ENCODE data around the gene CCL18.
"Not testable (repeated sequence)": the region's sequence is repeated elsewhere in the genome, so short reads cannot be mapped to it uniquely, and the experiment has no call there.

CCL18 gene

DNA sequence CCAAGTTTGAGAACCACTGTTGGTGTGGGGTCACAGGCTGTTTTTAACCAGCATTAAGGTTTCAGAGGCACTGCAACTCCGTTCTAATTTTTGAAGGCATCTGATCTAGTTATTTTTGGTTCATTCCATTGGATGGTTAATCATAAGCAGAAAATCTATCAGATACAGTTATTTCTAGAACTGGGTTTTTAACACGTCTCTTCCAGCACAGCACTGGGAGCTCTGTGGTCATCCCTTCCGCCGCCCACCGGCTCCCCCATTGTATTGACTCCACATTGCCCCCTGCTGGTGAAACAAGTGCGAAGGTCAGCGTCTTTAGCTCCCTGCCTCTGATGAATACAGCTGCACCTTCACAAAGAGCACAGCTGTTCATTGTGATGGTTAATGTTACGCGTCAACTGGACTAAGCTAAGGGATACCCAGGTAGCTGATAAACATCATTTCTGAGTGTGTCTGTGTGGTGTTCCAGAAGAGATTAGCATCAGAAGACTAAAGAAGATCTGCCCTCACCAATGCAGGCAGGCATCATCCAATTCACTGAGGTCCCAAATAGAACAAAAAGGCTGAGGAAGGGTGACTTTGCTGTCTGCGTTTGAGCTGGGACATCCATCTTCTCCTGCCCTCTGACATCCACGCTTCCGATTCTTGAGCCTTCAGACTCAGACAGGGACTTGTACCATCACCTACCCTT is 8.5 kb downstream of the CCL18 start:
- peak; percentile 64 for DNase-seq (ENCODE audit: low read depth)

DNA sequence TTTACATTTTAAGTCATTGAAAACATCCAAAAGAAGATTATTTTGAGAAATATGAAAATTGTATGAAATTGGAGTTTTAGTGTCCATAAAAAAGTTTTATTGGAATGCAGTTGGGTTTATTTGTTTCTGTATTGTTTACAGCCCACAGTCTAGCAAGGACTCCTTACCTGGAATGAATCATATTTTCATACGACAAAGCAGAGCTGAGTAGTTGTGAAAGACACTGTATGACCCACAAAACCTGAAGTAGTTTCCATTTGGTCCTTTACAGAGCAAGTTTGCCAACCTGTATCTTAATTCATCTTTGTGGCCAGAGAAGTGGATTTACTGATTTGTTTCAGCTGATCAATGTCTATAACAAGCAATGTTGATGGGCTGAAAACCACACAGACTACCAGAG is 10.3 kb downstream of the CCL18 start:
- DNase-seq (ENCODE audit: low read depth), result no peak

DNA sequence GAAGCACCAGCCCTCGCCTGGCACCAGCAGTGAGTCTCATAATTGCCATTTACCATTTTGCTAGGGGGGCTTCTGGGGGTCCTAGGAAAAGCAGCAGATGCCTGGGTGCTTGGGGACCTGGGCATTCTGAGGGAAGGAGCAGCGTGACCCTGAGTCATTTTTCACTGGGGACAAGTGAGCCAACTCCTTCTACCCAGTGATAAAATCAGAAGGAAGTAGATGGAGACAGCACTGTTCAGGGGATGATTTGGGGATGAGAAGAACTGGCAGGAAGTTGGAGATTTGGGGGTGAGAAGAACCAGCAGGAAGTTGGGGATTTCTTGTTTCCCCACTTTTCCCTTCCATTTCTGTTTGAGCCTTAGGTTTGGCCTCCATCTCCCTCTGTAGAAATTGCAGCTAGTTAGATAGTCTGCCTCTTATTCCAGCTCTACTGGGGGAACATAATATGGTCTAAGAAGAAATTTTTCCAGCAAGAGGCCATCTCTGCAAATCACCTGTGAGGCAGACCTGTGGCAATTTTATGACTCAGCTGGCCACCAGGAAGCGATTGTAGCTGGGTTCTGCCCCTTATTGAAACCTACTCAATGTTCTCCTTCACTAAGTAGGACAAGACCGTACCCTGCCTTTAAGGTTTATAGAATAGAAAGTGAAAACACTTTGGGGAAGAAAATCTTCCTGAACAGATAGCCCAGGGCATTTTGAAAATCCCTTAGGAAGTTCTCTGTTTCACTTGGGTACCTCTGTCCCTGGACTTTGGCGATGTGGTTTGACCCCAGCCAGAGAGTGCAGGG is 17.8 kb downstream of the CCL18 start:
- not testable (repeated sequence) for DNase-seq (ENCODE audit: low read depth)

DNA sequence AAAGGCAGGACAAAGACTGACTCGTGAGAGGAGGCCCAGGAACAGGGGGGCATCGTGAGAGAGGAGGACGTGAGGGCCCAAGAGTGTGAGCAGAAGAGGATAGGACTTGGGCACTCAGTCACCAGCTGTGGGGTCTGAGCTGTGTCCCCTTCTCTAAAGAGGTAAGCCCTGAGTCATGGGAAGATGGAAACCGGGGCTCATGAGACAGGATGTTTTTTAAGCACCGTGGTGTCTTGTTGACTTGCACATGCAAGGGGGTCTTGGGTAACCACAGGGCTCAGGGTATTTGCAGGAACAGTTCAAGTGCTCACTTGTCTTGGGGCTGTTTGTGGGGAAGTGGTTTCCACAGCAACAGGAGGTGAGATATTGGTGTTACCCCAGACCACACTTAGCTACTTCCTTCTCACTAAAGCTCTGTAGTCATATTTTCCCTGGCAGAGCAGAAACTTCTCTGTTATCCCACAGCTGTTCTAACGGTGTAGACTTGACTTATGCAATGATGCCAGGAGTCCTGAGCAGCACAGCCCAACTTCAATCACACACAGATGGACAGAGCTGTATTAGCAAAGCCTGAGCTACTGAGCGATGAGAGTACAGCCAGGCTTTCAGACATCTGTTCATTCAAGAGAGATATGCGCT is 18.5 kb downstream of the CCL18 start:
- peak; percentile 53 for DNase-seq (ENCODE audit: low read depth)

DNA sequence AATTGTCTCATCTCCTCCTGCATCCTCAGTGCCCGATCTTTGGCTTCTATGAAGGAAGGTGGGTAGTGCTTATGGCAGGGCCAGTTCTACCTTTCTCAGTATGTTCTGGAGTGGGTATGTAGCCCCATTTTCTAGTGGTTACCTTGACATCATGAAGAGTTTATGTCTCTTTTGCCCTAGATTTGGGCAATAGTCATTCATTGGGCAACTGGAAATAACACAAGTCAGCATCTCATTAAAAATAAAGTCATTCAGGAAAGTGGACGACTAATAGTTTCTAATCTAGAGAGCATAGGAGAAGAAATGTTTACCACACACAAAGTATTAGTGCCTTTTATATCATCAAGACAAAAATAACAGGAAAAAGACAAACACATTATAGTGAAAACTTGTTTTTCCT is 19.6 kb downstream of the CCL18 start:
- DNase-seq (ENCODE audit: low read depth), result not testable (repeated sequence)

DNA sequence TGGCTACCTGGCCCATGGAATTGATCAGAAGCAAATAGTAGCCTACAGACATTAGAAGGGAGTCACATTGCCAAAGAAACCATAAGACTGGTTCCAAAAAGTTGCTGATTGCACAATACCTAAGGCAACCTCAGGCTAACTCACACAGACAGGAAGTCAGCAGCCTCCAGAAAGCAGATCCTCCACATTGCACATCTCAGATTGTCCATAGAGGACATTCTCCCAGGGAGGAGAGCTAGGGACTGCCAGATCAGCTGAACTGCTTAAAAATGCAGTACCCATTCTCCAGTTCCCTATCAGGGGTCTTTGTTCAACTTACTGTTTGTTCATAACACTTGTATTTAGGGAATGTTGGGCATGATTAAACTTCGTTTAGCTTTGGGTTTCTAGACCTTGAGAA is 21.7 kb downstream of the CCL18 start:
- DNase-seq (ENCODE audit: low read depth), result no peak

DNA sequence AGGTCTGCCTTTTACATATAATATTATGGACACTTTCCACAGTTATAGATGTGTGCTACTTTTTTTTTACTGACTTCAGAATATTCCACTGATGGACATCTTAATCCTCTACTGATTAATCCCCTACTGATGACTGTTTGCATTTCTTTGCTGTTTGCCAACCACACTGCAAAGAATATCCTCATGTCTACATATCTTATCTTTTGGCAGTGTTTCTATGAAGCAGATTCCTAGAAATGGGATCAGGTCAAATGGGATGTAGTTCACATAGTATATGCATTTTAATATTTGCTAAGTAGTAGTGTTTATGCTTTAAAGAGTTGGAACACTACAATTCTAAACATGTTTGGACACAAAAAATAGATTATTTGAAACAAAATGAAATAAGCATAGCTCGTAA is 22.7 kb downstream of the CCL18 start:
- no peak for DNase-seq (ENCODE audit: low read depth)

DNA sequence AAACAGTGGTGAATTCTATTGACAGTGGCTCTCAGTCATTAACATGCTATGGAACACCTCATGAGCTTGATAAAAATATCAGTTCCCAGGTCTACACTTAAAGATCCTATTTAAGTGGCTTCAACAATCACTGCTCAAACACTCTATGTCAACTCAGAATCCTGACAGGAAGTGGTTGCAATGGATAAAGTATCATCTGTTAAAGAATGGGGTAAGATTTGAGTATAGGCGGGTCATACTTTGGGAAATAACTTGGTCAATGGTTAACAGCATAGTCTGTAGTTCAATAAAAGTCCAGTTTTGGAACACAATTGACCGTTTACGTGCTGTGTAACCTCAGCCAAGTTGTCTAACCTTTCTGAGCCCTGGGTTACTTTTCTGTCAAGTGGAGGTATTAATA is 23.4 kb downstream of the CCL18 start:
- not testable (repeated sequence) for DNase-seq (ENCODE audit: low read depth)

DNA sequence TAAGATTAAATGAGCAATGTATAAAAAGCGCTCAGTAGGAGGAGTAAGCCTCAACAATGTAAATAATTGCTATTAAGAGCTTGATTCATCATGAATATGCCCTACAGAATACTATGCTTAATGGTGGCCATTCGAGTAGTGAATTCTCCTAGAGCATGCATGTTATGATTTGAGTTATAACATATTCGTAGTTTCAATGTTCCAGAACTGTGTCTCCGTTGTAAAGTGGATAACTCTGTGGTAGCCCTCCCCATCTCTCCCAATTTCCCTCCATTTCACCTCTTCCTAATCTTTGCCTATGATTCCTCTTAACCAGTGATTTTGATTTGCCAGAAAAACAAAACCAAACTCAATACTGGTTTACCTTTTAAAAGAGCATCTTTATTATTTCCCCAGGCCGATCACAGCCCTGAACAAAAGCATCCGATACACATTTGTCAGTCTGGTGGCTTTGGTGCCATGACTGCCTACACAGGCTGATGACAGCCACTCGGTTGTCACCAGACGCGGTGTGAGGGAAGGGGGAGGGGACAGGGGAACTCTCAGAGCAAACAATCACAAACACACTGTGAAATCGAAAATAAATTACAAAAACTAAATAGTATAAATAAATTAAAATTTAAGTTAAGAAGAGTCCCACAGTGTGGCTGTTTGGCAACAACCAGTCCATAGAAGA is 24.0 kb downstream of the CCL18 start:
- DNase-seq (ENCODE audit: low read depth), result not testable (repeated sequence)

DNA sequence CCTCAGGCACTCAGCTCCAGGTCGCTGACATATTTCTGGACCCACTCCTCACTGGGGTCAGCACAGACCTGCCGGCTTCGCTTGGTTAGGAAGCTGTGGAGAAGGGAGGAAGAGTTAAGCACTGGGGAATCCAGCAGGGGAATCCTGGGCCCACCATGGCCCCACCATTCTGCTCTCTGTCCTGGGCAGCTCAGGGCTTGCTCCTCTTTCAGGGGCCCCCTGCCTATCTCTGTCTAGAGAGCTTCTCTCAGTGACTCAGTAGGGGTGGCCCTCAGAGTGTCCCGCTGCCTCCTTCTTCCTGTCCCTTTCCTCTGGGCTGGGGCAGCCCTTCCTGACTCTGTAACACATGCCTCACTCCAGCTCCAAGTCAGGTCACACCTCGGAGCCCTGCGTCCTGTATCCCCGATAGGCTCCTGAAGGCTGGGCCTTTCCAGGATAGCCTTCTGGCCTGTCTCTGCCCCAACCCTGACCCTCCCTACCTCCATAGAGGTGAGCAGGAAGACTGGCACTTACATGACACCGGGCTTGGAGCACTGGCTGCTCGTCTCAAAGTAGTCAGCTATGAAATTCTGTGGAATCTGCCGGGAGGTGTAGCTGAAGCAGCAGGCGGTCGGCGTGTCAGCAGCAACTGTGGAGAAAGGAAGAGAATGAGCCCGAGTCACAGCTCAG is 24.7 kb downstream of the CCL18 start:
- DNase-seq (ENCODE audit: low read depth), result no peak

DNA sequence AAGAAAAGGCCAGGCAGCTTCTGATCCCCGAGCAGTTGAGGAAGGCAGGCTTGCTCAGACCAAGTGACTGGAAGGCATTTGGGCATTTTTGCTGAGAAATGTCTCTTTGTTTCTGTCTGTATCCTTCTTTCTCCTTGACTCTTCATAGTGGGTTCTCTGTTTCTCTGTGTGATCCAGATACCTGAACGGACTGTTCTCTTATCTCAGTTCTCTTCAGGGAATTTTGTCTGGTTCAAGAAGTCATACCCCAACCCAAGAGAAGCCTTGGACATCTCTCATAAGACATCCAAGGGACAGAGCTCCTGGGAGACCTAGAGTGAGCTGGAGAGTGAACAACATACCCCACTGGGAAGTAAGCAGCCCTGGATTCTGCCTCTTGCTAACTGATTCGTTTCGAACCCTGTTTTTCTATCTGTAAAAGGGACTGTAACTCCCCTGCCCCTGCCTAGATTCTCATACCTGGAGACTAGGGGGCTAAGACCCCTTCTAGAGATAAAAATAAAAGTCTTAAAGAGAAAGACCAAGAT is 25.3 kb downstream of the CCL18 start:
- DNase-seq (ENCODE audit: low read depth), result no peak

DNA sequence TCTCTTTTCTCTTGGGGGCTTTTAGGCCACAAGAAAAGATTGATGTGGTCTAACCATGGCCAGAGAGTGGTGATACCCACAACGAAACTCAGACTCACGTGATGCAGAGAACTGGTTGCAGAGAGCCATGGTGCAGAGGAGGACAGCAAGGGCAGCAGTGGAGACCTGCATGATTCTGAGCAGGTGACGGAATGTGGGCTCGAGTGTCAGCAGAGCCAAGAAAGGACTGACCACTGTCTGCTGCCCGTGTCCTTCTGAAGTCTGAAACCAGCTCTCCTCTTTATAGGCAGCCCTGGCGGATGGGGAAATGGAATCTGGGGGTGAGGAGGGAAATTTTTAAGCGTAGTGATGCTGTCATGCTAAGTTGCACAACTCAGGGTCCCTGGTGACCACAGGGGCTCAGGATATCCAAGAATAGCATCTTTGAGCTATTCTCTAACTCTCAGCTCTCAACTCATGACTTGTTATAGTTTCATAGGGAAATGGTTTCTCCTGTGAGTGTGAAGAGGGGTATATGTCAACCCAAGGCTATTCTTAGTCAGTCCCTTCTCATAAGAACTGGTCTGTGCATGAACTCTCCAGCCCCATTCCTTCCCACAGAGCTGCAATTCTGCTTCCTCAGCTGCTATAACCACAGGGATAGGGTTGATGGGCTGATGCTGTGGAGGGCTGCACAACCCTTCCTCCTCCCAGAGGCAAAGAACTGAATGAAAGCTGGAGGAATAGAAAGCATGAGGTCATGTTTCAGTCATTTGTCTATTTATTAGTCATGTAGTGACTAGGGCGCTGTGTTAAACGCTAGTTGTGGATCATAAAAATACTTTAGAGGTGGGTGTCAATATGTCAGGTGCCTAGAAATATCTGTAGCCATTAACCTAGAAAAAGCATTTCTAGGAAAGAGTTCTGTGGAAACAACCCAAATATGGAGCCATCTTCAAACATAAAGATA is 26.1 kb downstream of the CCL18 start, which contains the start of gene CCL3:
TSS of gene CCL3 (minus strand) at position 256 of the 949 bp plus-strand sequence. CDS start at position 171, 85 bp downstream.
- DNase-seq (ENCODE audit: low read depth), result no peak

DNA sequence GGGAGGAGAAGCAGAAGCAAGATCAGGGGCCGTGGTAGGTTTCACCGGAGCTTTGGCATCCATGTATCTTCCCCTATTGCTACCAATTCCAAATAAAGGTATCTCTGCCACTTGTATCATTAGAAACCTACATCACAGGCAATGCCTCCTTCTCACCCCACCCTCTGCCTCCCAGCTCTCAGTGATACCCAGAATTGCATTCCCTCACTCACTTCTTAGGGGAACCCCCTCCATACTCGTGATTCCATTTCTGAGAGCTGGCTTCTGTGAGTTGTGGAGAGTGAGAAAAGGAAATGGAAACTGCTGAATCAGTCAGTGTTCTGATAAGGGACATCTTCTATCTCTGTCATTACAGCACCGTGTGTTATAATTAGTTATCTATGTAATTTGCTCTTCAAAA is 28.2 kb downstream of the CCL18 start:
- no peak for DNase-seq (ENCODE audit: low read depth)

DNA sequence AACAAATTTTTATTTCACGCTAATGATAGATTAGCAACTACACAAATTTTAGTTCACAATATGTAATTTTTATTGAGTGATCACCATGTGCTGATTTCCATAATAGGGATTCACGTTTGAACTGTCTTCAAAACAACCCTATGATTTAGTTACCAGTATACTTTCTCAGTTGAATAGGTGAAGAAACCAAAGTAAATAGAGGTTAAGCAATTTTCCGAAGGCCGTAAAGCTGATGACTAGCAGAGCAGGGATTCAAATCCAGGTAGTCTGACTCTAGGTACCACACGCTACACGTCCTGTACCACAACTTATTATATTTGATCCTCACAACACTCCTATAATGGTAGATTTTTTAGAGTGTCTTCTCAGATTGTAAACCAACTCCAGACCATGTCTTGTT is 28.6 kb downstream of the CCL18 start:
- not testable (repeated sequence) for DNase-seq (ENCODE audit: low read depth)

DNA sequence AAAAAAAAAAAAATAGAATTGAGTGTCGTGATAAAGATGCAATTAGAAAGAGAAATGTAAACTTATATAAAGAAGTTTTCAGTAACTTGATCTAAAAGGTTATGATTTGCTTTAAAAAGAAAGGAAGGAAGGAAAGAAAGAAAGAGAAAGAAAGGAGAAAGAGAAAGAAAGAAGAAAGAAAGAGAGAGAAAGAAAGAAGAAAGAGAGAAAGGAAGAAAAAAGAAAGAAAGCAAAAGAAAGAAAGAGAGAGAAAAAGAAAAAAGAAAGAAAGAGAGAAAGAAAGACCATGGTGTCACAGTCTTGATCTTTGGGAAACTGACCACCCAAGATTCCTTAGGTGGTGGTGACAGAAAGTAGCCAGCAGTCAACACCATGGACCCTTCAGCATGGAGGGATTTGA is 30.2 kb downstream of the CCL18 start:
- DNase-seq (ENCODE audit: low read depth), result no peak

DNA sequence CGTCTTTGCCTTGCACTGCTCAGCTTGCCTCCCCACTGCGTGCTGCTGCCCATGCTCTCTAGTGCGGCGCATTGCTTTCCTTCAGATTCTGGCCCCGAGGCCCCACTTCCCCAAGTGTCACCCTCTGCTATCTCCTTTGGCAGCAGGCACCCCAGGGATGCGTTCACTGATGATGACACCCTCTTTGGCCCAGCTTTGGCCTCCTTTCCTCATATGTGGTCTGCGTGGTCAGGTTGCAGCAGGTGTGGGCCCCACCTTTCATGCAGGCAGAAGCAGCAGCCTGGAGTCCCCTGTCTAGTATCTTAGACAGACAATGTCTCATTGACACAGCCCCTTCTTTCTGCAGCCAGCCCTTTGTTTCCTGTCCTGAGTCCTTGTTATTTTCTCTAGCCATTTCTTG is 30.7 kb downstream of the CCL18 start:
- no peak for DNase-seq (ENCODE audit: low read depth)

DNA sequence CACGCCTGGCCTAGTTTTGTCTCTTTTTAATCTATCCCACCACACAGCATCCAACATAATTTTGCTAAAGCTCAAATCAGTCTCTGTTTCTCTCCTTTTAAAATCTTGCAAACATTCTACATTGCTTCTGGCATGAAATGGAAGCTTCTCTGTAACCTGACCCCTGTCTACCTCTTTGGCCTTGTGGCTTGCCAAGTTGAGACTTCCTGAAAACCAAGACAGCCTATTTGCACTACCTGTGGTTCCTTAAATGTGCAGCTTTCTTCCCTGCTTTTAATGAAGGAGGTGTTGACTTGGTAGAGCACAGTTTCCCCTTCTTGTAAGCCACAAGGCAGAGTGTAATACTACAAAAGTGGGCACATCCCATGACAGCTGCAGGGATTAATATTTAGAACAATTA is 31.9 kb downstream of the CCL18 start:
- no peak for DNase-seq (ENCODE audit: low read depth)

DNA sequence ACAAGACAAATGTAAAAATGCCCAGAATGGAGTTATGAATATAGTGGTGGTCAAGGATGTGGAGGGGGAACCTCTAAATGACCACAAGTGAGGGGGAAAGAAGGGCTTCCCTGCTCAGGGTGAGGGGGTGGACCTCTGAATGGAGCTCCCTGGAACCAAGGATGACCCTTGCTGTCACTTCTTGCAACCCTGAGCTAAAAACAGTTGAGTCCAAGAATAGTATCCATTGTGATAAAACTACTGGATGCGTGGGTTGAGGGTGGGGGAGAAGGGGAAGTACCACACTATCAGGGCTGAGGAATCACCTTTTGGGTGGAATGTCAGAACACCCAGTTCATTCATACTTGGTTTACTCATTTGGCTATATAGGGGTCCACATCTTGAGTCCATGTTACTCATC is 34.9 kb downstream of the CCL18 start:
- DNase-seq (ENCODE audit: low read depth), result not testable (repeated sequence)

DNA sequence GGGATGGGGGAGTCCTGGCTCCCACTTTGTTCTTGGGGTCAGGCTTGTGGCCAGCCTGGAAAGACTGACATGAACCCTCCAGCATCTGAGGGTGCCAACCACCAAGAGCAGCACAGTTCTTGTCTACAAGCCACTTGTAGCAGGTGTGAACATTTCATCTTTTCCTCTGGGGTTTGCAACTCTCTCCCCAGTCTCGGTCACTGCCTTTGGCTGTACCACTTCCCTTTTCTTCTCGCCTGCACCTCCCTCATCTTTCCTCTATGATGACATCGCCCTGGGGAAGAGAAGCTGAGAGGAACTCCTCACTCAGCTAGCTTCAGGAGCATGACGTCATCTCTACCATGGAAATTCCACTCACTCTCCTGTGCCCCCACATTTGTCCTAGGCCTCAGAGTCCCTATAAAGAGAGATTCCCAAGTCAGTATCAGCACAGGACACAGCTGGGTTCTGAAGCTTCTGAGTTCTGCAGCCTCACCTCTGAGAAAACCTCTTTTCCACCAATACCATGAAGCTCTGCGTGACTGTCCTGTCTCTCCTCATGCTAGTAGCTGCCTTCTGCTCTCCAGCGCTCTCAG is 39.4 kb downstream of the CCL18 start, which contains the start of gene CCL4:
TSS of gene CCL4 (plus strand) at position 427 of the 575 bp plus-strand sequence. CDS start at position 506, 79 bp downstream.
- peak; percentile 50 for DNase-seq (ENCODE audit: low read depth)

DNA sequence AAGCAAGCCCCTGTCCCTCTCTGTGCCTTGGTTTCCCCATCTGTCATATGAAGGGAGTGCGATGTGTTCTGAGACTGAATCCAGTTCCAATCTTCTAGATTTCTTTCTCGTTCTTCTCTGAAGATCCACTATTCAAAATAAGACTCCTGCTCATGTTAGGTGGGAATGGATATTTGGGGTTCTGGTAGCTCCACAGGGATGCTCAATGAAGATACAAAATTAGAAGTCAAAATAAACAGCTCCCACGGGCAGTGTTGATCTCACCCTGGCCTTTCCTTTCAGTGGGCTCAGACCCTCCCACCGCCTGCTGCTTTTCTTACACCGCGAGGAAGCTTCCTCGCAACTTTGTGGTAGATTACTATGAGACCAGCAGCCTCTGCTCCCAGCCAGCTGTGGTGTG is 40.2 kb downstream of the CCL18 start:
- not testable (repeated sequence) for DNase-seq (ENCODE audit: low read depth)

Data from activated gamma-delta T cell treated with anti-CD3 and anti-CD28 coated beads, Interleukin-2, amount 50 U/mL, for 16 hours (primary cell).